ENCODE results near the gene PDIA2. TPM values are rescaled to one million over a fixed set of nuclear protein-coding genes. Genes with fewer than 3 reads are reported as not detected.

The PDIA2 gene
- total RNA-seq, 1 experiment from 2014 or later, result not detected

DNA sequence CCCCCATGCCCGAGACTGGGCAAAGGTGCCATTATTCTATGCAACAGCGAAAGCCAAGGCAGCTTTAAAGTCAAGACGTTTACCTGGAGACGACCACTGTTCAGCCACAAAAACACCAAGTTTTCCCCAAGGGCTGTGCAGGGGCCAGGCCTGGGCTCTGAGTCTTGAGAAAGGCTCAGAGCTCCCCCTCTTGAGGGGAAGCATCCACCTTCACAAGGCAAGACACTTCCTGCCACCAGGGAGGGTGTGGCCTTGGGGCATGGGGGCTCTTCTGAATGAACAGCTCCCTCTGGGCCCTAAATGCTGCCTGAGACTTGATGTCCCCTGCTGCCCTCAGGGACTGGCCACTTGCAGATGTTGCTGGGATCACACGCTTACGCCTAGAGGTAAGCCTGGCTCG lies 26.5 kb downstream of the PDIA2 start:
- H3K4me1 Mint-ChIP-seq (ENCODE audit: low read depth, unreplicated experiment), result no peaks in the 10 kb centered on the region
- no peaks in the 10 kb centered on the region for H3K27me3 Mint-ChIP-seq (ENCODE audit: unreplicated experiment)
- intact Hi-C loops (cut with micrococcal nuclease; ENCODE audit: unreplicated experiment), result no loop called here
- no peak overlapping the region for H3K27ac Mint-ChIP-seq (ENCODE audit: unreplicated experiment)
- H3K4me3 Mint-ChIP-seq (ENCODE audit: low read depth, unreplicated experiment), result no peak overlapping the region
- BruUV-seq (replicated peaks), result no TSS peak
- DNase-seq, result no peak
- CTCF ChIA-PET, result no interaction called here
- TF ChIP-seq CTCF (IDR thresholded peaks at IDR 0.05; ENCODE audit: unreplicated experiment), result no peak
- no peaks in the 10 kb centered on the region for H3K9me3 Mint-ChIP-seq (ENCODE audit: low read depth, unreplicated experiment)
- H3K36me3 Mint-ChIP-seq (ENCODE audit: insufficient read depth, unreplicated experiment), result peaks cover 35% of the 10 kb centered on the region

DNA sequence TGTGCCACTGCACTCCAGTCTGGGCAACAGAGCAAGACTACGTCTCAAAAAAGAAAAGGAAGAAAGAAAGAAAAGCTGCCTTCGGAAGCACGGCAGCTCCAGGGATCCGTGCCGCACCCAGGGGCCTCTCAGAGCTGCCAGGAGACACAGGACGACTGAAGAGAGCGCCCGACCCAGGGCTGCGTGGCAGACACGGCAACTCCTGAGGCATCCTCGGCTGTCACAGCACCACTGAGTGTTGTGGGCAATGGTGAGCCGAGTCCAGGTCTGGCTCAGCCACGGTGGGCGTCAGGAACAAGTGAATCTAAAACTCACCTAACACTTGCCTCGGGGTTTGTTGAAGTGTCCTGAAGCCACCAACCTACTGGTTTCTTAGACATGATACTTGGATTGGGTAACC lies 28.8 kb downstream of the PDIA2 start:
- Mint-ChIP-seq H3K36me3 (ENCODE audit: insufficient read depth, unreplicated experiment) (peaks cover 37% of the 10 kb centered on the region), H3K27me3 (ENCODE audit: unreplicated experiment) (no peaks in the 10 kb centered on the region), H3K9me3 (ENCODE audit: low read depth, unreplicated experiment) (no peaks in the 10 kb centered on the region), H3K27ac (ENCODE audit: unreplicated experiment) (no peak overlapping the region), H3K4me1 (ENCODE audit: low read depth, unreplicated experiment) (no peaks in the 10 kb centered on the region), H3K4me3 (ENCODE audit: low read depth, unreplicated experiment) (no peak overlapping the region)
- no peak for DNase-seq
- TF ChIP-seq CTCF (IDR thresholded peaks at IDR 0.05; ENCODE audit: unreplicated experiment), result no peak
- intact Hi-C loops (cut with micrococcal nuclease; ENCODE audit: unreplicated experiment), result no loop called here
- BruUV-seq (replicated peaks), result no TSS peak
- CTCF ChIA-PET, result no interaction called here

- CTCF ChIA-PET, result no interaction called here
- intact Hi-C loops (cut with micrococcal nuclease; ENCODE audit: unreplicated experiment), result no loop called here
Observed at GRCh38 chr16:314351-314750, 31.4 kb downstream of the PDIA2 start.

DNA sequence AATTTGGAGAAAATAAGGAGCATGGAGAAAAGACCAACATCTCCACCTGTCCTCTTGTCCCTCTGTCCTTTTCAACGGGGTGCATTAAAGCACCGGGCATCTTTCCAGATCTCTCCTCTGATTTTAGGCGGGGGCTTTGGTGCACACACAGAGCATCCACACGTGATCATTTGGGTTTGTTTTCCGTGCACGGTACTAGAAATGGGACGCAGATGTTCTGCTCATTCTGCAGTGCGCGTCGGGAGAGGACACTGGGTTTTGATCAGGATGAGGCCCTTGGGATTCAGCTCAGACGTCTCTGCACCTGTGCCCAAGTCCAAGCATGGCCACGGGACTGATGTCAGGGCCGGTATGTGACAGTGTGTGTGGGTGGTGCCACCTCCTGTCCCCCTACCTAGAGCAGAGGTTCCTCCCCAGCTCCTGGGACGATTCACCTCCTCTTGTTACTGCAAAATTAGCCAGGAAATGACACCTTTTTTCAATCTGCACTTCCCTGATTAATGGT lies 31.9 kb downstream of the PDIA2 start:
- CTCF ChIA-PET, result no interaction called here
- no peak overlapping the region for H3K4me3 Mint-ChIP-seq (ENCODE audit: low read depth, unreplicated experiment)
- H3K36me3 Mint-ChIP-seq (ENCODE audit: insufficient read depth, unreplicated experiment), result peaks cover 30% of the 10 kb centered on the region
- H3K9me3 Mint-ChIP-seq (ENCODE audit: low read depth, unreplicated experiment), result no peaks in the 10 kb centered on the region
- no peaks in the 10 kb centered on the region for H3K27me3 Mint-ChIP-seq (ENCODE audit: unreplicated experiment)
- intact Hi-C loops (cut with micrococcal nuclease; ENCODE audit: unreplicated experiment), result no loop called here
- BruUV-seq (replicated peaks), result no TSS peak
- DNase-seq, result no peak
- peaks cover 5% of the 10 kb centered on the region for H3K4me1 Mint-ChIP-seq (ENCODE audit: low read depth, unreplicated experiment)
- no peak overlapping the region for H3K27ac Mint-ChIP-seq (ENCODE audit: unreplicated experiment)
- TF ChIP-seq CTCF (IDR thresholded peaks at IDR 0.05; ENCODE audit: unreplicated experiment), result no peak

More at GRCh38 chr16:314351-314750, 31.4 kb downstream of the PDIA2 start:
- BruUV-seq (replicated peaks), result no TSS peak
- no peak for DNase-seq
- H3K36me3 Mint-ChIP-seq (ENCODE audit: insufficient read depth, unreplicated experiment), result peaks cover 34% of the 10 kb centered on the region
- no peak for TF ChIP-seq CTCF (IDR thresholded peaks at IDR 0.05; ENCODE audit: unreplicated experiment)
- no peak overlapping the region for H3K27ac Mint-ChIP-seq (ENCODE audit: unreplicated experiment)
- no peak overlapping the region for H3K4me3 Mint-ChIP-seq (ENCODE audit: low read depth, unreplicated experiment)
- no peaks in the 10 kb centered on the region for H3K9me3 Mint-ChIP-seq (ENCODE audit: low read depth, unreplicated experiment)
- H3K27me3 Mint-ChIP-seq (ENCODE audit: unreplicated experiment), result no peaks in the 10 kb centered on the region
- no peaks in the 10 kb centered on the region for H3K4me1 Mint-ChIP-seq (ENCODE audit: low read depth, unreplicated experiment)

All from Calu3 (cell line).